ENCODE measurements around the gene BCL2. TPM values are rescaled to one million over a fixed set of nuclear protein-coding genes. Genes with fewer than 3 reads are reported as not detected.

Gene BCL2
- total RNA-seq, 1 experiment from 2014 or later = 1.3 TPM

- Mint-ChIP-seq H3K27me3 (ENCODE audit: low read depth) (no peaks in the 10 kb centered on the region), H3K4me3 (no peak overlapping the region), H3K9me3 (no peaks in the 10 kb centered on the region), H3K4me1 (no peaks in the 10 kb centered on the region), H3K27ac (no peak overlapping the region), H3K36me3 (ENCODE audit: insufficient read depth in 1 of 3, low read depth in 3 of 3) (no peaks in the 10 kb centered on the region)
- no peak overlapping the region for H3K9ac ChIP-seq (ENCODE audit: extremely low read depth, insufficient read length, low read length)
- H3T11ph ChIP-seq (ENCODE audit: low read length) = no peak overlapping the region
- no peak overlapping the region for H4K5ac ChIP-seq (ENCODE audit: insufficient read length, low read depth, low read length)
- DNase-seq = no peak
- H2BK12ac ChIP-seq (ENCODE audit: insufficient read length, low read depth, low read length) = no peak overlapping the region
- H2BK15ac ChIP-seq (ENCODE audit: low read depth, low read length) = no peak overlapping the region
- no peak overlapping the region for H2AK5ac ChIP-seq (ENCODE audit: insufficient read length, low read length)
- H2BK5ac ChIP-seq (ENCODE audit: insufficient read length, low read length) = no peak overlapping the region
- no peak overlapping the region for H2AFZ ChIP-seq (ENCODE audit: low read length)
- H3K27me3 ChIP-seq (ENCODE audit: insufficient read depth, low read length) = no peaks in the 10 kb centered on the region
- H3K14ac ChIP-seq (ENCODE audit: insufficient read depth, low read length) = no peak overlapping the region
- no peak overlapping the region for H3K23ac ChIP-seq (ENCODE audit: insufficient read length, low read depth, low read length)
- H3K56ac ChIP-seq (ENCODE audit: insufficient read length, low read depth, low read length) = no peak overlapping the region
- no peaks in the 10 kb centered on the region for H3K4me1 ChIP-seq (ENCODE audit: insufficient read depth, low read length)
- H3K79me1 ChIP-seq (ENCODE audit: insufficient read depth, low read depth, low read length, poor library complexity, severe bottlenecking) = no peaks in the 10 kb centered on the region
- H2BK20ac ChIP-seq (ENCODE audit: low read depth, low read length, poor library complexity, severe bottlenecking) = no peak overlapping the region
- H3K27ac ChIP-seq (ENCODE audit: insufficient read length, low read depth, low read length) = no peak overlapping the region
- no CpG with 5 or more reads among the region's 2 CpGs for WGBS (ENCODE audit: extremely low coverage, insufficient read length, low lambda C conversion rate)
- H4K8ac ChIP-seq (replicated peaks; ENCODE audit: insufficient read length, low read depth, low read length) = no peak overlapping the region
- no peak overlapping the region for H2BK120ac ChIP-seq (ENCODE audit: low read depth, low read length, poor library complexity, severe bottlenecking)
- H3K9me3 ChIP-seq (ENCODE audit: control insufficient read depth, low read depth, low read length) = no peaks in the 10 kb centered on the region
- no peak for TF ChIP-seq CTCF (conservative IDR thresholded peaks at IDR 0.05)
- no peaks in the 10 kb centered on the region for H4K20me1 ChIP-seq (ENCODE audit: control insufficient read depth, insufficient read depth, insufficient read length)
- H3K4ac ChIP-seq (ENCODE audit: low read depth, low read length) = no peak overlapping the region
- H3K18ac ChIP-seq (ENCODE audit: insufficient read length, low read depth, low read length) = no peak overlapping the region
- H3K4me2 ChIP-seq (ENCODE audit: insufficient read depth, insufficient read length, low read length) = no peak overlapping the region
- H4K91ac ChIP-seq (ENCODE audit: insufficient read length, low read depth, low read length) = no peak overlapping the region
- H3K79me2 ChIP-seq (ENCODE audit: insufficient read depth, low read length) = no peaks in the 10 kb centered on the region
- no peaks in the 10 kb centered on the region for H3K23me2 ChIP-seq (ENCODE audit: insufficient read length, low read depth, low read length, poor library complexity, severe bottlenecking)
Observed at GRCh38 chr18:63198098-63198760, 121.3 kb downstream of the BCL2 start.

Measured in H9 (cell line).